ENCODE data around the gene KLHL24. TPM values are rescaled to one million over a fixed set of nuclear protein-coding genes. Genes with fewer than 3 reads are reported as not detected.

The KLHL24 gene
- total and polyA plus RNA-seq, 2 of the 13 experiments (the other 11 are each of a cell fraction or from before 2014, with no cell fraction given), result 6.9 to 15.7 TPM

- TF ChIP-seq, protein P1, sequence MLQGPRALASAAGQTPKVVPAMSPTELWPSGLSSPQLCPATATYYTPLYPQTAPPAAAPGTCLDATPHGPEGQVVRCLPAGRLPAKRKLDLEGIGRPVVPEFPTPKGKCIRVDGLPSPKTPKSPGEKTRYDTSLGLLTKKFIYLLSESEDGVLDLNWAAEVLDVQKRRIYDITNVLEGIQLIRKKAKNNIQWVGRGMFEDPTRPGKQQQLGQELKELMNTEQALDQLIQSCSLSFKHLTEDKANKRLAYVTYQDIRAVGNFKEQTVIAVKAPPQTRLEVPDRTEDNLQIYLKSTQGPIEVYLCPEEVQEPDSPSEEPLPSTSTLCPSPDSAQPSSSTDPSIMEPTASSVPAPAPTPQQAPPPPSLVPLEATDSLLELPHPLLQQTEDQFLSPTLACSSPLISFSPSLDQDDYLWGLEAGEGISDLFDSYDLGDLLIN (CRISPR knock-in tag; IDR thresholded peaks at IDR 0.05; ENCODE audit: borderline replicate concordance), result no peak; the same call in 1 of the 2 replicates
- TF ChIP-seq ZBTB7B (CRISPR knock-in tag; IDR thresholded peaks at IDR 0.05) (peak; percentile 81; the same call in 1 of the 2 replicates), CBX2 (IDR thresholded peaks at IDR 0.05; ENCODE audit: low read depth, low read length) (no peak), CBX2 (CRISPR knock-in tag; IDR thresholded peaks at IDR 0.05; ENCODE audit: low read depth) (no peak), ZNF367 (CRISPR knock-in tag; IDR thresholded peaks at IDR 0.05; ENCODE audit: borderline replicate concordance) (no peak), NR2F2 (IDR thresholded peaks at IDR 0.05; ENCODE audit: borderline replicate concordance, low read depth) (peak; percentile 37; the same call in 1 of the 2 replicates), TFE3 (CRISPR knock-in tag; IDR thresholded peaks at IDR 0.05) (0 out of 2 replicates have a peak, but pooled peaks have one; percentile 7), ZNF550 (CRISPR knock-in tag; IDR thresholded peaks at IDR 0.05; ENCODE audit: borderline replicate concordance) (no peak), ZSCAN29 (CRISPR knock-in tag; conservative IDR thresholded peaks at IDR 0.05) (no peak), TEF (CRISPR knock-in tag; IDR thresholded peaks at IDR 0.05) (no peak)
- TF ChIP-seq, protein P2, sequence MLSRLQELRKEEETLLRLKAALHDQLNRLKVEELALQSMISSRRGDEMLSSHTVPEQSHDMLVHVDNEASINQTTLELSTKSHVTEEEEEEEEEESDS (CRISPR knock-in tag; IDR thresholded peaks at IDR 0.05; ENCODE audit: borderline replicate concordance), result no peak
- TF ChIP-seq, protein P3, sequence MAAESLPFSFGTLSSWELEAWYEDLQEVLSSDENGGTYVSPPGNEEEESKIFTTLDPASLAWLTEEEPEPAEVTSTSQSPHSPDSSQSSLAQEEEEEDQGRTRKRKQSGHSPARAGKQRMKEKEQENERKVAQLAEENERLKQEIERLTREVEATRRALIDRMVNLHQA (CRISPR knock-in tag; IDR thresholded peaks at IDR 0.05), result no peak
- TF ChIP-seq, protein P4, sequence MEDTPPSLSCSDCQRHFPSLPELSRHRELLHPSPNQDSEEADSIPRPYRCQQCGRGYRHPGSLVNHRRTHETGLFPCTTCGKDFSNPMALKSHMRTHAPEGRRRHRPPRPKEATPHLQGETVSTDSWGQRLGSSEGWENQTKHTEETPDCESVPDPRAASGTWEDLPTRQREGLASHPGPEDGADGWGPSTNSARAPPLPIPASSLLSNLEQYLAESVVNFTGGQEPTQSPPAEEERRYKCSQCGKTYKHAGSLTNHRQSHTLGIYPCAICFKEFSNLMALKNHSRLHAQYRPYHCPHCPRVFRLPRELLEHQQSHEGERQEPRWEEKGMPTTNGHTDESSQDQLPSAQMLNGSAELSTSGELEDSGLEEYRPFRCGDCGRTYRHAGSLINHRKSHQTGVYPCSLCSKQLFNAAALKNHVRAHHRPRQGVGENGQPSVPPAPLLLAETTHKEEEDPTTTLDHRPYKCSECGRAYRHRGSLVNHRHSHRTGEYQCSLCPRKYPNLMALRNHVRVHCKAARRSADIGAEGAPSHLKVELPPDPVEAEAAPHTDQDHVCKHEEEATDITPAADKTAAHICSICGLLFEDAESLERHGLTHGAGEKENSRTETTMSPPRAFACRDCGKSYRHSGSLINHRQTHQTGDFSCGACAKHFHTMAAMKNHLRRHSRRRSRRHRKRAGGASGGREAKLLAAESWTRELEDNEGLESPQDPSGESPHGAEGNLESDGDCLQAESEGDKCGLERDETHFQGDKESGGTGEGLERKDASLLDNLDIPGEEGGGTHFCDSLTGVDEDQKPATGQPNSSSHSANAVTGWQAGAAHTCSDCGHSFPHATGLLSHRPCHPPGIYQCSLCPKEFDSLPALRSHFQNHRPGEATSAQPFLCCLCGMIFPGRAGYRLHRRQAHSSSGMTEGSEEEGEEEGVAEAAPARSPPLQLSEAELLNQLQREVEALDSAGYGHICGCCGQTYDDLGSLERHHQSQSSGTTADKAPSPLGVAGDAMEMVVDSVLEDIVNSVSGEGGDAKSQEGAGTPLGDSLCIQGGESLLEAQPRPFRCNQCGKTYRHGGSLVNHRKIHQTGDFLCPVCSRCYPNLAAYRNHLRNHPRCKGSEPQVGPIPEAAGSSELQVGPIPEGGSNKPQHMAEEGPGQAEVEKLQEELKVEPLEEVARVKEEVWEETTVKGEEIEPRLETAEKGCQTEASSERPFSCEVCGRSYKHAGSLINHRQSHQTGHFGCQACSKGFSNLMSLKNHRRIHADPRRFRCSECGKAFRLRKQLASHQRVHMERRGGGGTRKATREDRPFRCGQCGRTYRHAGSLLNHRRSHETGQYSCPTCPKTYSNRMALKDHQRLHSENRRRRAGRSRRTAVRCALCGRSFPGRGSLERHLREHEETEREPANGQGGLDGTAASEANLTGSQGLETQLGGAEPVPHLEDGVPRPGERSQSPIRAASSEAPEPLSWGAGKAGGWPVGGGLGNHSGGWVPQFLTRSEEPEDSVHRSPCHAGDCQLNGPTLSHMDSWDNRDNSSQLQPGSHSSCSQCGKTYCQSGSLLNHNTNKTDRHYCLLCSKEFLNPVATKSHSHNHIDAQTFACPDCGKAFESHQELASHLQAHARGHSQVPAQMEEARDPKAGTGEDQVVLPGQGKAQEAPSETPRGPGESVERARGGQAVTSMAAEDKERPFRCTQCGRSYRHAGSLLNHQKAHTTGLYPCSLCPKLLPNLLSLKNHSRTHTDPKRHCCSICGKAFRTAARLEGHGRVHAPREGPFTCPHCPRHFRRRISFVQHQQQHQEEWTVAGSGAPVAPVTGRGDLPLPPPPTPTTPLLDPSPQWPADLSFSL (CRISPR knock-in tag; IDR thresholded peaks at IDR 0.05), result no peak
Measured at GRCh38 chr3:183697610-183698317, 62.3 kb downstream of the KLHL24 start, which contains the start of gene YEATS2 (continued).

All from HepG2 (cell line).